GM18868 (cell line): ENCODE results near the gene PPP1R16B.

Experiments used
- ATAC-seq: cut with Tn5 transposase; IDR thresholded peaks from one replicate; pipeline ENCODE4 v1.9.1; 2021; ENCODE audit warnings: mild to moderate bottlenecking, moderate library complexity; ENCODE audit not compliant: unreplicated experiment

Gene PPP1R16B

GRCh38 chr20:38927902-38928578 is 122.5 kb downstream of the PPP1R16B start:
- ATAC-seq = no peak

DNA sequence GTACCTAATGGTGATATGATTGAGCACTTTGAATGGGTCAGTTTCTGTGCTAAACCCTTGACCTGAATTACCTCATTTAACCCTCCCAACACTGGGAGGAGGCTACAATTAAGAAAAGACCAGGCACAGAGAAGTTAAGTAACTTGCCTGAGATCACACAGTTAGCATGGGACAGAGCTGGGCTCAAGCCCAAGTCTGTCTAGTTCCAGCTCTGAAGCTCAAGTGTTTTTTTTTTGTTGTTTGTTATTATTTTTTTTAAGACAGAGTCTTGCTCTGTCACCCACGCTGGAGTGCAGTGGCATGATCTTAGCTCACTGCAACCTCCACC is 124.7 kb downstream of the PPP1R16B start:
- ATAC-seq = no peak

DNA sequence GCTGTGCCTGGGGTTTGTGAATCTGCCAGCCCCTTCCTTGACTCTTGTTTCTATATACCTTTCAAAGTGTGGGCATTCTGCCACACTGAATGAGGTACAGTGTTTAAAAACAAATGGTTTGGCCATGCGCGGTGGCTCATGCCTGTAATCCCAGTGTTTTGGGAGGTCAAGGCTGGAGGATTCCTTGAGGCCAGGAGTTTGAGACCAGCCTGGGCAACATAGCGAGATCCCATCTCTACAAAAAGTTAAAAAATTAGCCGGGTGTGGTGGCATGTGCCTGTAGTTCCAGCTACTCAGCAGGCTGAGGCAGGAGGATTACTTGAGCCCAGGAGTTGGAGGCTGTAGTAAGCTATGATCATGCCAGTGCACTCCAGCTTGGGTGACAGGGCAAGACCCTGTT is 126.5 kb downstream of the PPP1R16B start:
- ATAC-seq = no peak

- ATAC-seq = no peak
These were observed 127.1 kb downstream of the PPP1R16B start for GRCh38 chr20:38932457-38933120.

DNA sequence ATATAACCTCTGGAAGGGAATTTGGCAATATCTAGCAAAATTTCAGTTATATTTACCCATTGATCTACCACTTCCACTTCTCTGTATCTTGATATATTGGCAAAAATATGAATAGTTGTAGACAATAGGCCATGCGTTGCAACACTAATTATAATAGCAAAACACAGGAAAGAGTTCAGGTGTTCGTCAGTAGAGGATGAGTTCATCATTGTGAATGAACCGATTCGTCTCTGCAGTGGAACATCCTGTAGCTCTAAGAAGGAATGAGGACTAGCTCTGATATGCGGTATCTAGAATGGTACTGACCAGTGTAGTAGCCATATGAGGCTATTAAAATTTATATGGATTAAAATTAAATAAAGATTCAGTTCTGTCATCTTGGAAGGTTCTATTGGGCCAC is 129.0 kb downstream of the PPP1R16B start:
- ATAC-seq = no peak

DNA sequence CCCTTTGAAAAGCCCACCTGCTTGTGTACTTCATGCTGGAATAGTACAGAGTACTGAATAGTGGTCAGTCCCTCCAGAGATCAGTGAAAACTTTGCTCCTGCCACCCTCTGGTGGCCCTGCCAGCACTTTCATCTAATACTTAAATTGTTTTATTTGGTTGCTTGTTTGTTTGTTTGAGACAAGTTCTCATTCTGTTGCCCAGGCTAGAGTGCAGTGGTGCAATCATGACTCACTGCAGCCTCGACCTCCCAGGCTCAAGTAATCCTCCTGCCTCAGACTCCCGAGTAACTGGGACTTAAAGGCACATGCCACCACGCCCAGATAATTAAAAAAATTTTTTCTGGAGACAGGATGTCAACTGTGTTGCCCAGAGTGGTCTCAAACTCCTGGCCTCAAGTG is 129.8 kb downstream of the PPP1R16B start:
- ATAC-seq = no peak

DNA sequence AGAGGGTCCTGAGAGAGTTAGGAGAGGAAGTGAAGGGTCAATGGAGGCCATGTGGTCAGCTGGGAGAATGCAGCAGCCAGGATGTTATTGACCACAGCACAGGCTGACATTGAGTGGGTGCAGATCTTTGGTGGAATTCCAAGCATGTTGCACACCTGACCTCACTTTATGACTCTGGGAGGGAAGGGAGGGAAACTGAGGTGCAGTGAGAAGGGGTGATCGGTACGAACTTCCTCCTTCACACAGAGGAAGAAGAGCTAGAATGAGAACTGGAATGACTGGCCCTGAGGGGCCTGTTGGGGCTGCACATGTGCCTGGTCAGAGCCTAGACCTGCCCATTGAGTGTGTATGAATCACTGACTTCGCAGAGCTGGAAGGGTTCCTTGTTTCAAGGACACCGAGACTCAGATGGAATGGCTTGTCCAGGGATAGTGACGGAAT is 130.5 kb downstream of the PPP1R16B start:
- no peak for ATAC-seq

- ATAC-seq = no peak
These were observed 131.5 kb downstream of the PPP1R16B start for GRCh38 chr20:38937000-38937399.

- ATAC-seq = no peak
These were observed 132.5 kb downstream of the PPP1R16B start for GRCh38 chr20:38937978-38938473.

DNA sequence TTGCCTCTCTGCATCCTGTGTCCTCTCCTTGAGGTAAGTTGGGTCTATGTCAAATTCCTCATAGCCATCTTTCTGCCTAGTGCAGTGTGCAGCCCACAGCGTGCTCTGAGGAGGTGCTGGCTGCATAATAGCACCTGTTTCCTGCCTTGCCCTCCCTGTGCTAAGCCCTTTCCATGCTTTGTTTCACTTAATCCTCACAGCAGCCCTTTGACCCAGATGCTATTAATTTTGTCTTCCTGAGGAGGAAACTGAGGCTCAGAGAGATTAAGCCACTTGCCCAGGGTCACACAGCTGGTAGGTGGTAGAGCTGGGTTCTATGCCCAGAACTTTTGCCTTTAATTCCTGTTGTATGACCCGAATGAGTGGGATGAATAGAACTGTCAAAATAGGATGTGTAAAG is 134.2 kb downstream of the PPP1R16B start:
- ATAC-seq = no peak

DNA sequence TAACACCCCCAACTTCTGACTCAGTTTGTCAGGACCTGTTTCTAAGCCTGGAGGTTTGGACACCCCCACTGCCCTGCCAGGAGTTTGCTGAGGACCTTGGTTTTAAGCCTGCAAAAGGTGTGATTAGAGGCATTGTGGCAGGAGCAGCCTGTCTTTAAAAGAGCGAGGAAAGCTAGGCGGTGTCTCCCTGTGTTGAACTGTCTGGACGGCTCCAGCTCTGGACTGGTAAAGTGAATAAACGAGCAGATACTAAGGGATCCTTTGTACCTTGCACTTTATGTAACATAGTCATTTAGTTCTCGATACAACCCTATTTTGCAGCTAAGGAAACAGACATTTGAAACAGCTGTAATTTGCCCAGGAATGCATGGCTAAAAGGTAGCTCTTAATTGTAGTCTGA is 135.1 kb downstream of the PPP1R16B start:
- ATAC-seq = no peak

DNA sequence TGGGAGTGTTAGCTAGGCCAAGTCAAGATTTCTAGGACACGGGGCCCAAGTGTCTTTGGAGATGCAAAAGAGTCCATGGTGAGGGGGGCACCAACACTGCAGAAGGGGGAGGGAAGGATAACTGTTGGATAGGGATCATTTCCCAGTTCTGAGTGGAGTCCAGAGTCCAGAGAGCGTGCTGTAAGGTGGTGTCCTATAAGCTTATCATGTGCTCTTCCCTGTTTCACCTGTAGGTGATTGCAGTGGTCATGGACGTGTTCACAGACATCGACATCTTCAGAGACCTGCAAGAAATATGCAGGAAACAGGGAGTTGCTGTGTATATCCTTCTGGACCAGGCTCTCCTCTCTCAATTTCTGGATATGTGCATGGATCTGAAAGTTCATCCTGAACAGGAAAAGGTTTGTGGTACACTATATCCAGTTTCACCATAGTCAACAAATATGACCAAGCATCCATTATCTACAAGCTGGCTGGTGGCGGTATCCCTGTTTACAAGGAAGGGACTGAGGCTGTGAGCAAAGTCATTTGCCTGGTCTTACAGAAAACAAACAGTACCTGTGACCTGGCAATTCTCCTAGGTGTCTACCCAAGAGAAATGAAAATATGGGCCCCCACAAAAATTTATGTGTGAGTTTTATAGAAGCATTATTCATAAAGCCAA is 136.4 kb downstream of the PPP1R16B start:
- no peak for ATAC-seq

- no peak for ATAC-seq
These were observed 139.5 kb downstream of the PPP1R16B start for GRCh38 chr20:38945012-38945411.

GRCh38 chr20:38946836-38947235 is 141.3 kb downstream of the PPP1R16B start:
- ATAC-seq = no peak

- no peak for ATAC-seq
These were observed 142.4 kb downstream of the PPP1R16B start for GRCh38 chr20:38947931-38948362.

DNA sequence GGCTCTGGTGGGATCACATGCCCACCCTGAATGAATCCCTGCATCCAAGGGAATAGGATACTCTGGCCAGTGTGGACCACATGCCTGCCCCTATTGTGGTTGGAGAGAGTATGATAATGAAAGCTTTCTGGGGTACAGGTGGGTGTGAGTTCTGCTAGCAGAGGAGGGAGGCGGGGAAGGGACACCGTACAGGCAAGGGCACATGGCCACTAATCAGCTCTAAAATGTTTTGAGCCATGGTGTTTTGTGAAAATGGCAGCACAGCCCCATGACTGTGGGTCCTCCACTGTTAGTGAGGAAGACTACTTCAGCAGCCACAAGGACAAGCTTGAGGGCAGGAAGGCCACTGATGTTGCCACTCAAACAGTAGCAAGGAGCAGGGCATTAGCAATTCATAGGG is 144.8 kb downstream of the PPP1R16B start:
- ATAC-seq = no peak

DNA sequence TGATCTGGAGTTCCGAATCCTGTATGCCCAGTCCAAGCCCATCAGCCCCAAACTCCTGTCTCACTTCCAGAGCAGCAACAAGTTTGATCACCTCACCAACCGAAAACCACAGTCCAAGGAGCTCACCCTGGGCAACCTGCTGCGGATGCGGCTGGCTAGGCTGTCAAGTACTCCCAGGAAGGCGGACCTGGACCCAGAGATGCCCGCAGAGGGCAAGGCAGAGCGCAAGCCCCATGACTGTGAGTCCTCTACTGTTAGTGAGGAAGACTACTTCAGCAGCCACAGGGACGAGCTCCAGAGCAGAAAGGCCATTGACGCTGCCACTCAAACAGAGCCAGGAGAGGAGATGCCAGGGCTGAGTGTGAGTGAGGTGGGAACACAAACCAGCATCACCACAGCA is 146.1 kb downstream of the PPP1R16B start:
- no peak for ATAC-seq

GRCh38 chr20:38952153-38952552 is 146.7 kb downstream of the PPP1R16B start:
- ATAC-seq = no peak

DNA sequence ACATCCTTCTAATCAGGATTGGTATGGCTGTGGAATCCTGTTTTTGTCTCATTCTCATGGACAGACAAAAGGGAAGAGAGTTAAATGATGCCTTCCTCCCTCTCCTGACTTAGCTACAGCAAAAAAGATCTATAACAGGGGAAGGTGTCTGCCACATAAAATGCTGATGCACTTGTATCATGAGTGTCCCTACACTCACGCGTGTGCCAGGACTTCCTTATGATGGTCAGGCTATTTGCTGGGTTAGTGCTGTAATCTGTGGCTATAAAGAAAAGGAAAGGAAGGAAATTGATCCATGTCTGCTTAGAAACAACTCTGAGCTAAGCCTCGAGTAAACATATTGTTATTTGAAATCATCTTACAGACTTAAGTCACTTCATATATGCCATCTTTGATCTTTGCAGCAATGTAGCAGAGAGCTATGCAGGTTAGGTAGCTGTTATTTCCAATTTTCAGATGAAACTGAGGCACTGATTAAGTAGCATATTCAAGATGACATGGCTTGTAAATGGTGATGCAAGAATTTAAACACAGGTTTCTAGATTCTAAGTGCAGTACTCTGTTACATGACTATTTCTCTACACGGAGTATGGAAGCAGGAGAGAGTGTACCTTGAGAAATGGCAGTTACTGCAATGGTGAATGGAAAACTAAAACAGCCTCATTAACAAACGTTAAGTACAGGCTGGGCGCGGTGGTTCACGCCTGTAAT is 148.3 kb downstream of the PPP1R16B start:
- no peak for ATAC-seq

DNA sequence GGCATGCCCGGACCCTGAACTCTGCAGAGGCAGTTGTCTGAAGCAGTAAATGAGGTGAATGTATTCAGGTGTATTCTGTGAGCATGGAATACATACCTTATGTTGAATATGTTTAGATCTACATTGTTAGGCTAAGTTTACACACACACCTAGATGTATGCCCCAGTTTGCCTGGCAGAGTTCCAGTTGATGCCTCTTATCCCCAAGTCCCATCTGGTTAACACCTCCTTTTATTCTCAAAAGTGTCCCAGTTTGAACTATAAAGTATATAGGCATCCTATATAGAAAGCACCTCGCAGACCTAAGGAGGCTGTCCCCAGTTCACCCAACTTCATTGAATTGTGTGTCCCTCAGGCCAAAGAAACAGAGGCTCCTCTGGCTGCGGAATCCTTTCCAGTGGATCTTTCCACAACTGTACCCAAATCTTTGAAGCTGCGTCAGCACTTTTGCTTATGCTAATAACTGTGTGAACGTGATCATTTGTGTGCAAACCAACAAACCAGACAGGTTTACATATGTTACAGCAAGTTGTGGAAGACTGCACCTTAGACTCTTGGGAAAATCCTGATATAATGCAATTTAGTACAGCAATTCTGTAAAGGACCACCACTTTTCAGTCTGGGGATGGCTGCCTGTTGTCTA is 151.9 kb downstream of the PPP1R16B start:
- no peak for ATAC-seq

- no peak for ATAC-seq
These were observed 152.5 kb downstream of the PPP1R16B start for GRCh38 chr20:38957915-38958485.
